Measurements from ENCODE around the gene NLGN3. TPM values are rescaled to one million over a fixed set of nuclear protein-coding genes. Genes with fewer than 3 reads are reported as not detected.

NLGN3 gene
- total RNA-seq = 1 to 10 TPM; 1.3 to 1.4 TPM

DNA sequence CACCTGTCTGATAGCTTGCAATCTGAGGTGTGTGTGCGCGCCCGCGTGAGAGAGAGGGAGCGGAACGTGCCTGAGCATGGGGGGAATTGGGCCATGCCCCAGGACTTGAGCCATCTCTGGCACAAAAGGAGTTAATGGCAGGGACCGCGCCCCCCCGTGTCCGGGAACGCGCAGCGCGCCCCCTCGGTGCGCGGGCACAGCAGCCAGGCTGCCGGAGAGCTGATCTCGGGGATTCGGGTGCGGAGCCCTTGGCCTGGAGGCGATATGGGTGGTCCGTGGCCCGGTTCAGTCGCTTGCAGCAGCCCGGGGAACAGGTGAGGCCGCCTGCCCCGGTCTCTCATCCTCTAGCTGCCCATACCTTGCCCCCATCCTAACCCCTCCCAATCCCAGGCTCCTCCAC is at the start of gene NLGN3:
Gene NLGN3 (plus strand): TSS at position 191 of the 400 bp plus-strand sequence. CDS start 2,909 bp downstream, outside the sequence.

DNA sequence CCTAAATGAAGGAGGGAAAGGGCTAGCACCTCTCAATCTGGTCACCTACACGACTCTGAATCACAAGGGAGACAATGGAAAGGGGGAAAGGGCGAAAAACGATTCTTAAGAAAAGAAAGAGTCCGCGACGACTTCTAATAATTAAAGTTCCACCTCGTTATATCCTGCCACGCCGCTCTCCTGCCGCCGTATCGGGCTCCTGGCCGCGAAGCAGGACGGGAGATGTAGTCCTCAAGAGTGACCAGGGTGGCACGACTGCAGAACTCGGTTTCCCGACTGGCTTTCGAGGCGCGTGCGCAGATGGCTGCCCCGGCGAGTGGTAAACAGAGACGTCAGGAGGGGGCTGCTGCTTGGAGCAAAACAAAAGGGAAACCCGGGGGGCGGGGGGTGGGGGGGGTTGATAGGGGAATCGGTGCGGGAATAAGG is 49.1 kb upstream of the NLGN3 start, which contains the start of gene FOXO4:
Gene FOXO4 (plus strand): TSS at position 297 of the 426 bp plus-strand sequence. CDS start 678 bp downstream, outside the sequence.

DNA sequence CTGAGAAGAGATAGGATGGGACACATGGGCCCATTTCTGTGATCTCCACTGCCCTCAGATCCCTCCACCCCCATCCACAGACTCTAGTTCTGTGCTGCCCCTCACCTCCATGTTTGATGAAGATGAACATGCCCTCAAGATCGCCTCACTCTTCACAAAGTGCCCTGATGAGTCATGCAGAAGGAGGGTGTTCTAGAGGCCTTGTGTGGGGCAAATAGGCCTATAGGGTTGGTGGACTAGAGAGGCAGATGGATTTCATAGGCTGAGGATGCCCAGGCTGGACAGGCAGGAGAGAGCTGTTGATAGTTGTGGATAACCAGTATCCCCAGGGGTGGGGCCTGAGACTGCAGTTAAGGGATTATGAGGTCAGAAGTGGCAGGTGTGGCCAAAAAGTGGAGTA is 38.2 kb upstream of the NLGN3 start, which contains the start of gene CXorf65:
Gene CXorf65 (minus strand): TSS at position 314 of the 400 bp plus-strand sequence. CDS start 184 bp downstream, at position 130.

DNA sequence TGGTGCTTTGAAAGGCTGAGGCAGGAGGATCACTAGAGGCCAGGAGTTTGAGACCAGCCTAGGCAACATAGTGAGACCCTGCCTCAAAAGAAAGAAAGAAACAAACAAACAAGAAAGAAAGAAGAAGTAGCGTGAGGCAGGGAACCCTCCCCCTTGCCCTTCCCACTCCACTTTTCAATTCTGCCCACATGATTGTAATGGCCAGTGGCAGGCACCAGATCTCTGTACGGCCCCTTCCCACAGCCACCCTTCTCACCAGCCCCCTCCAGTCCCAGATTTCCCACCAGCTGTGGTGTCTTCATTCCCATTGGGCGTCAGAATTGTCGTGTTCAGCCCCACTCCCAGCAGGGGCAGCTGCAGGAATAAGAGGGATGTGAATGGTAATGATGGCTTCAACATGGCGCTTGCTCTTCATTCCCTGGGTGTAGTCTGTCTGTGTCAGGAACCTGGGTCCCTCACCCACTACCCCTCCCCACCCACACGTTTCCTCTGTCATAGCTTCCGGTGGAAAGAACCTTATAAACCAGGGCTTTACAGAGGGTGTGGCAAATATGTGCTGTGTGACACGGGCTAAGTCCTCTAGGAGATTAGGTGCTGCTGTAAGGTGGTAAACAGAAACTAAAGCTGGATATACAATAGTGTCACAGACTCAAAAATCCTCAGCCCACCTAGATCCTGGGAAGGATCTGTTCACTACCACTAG is 33.3 kb upstream of the NLGN3 start, which contains the start of gene IL2RG:
Gene IL2RG (minus strand): TSS at position 437 of the 703 bp plus-strand sequence. CDS start 38 bp downstream, at position 399.

DNA sequence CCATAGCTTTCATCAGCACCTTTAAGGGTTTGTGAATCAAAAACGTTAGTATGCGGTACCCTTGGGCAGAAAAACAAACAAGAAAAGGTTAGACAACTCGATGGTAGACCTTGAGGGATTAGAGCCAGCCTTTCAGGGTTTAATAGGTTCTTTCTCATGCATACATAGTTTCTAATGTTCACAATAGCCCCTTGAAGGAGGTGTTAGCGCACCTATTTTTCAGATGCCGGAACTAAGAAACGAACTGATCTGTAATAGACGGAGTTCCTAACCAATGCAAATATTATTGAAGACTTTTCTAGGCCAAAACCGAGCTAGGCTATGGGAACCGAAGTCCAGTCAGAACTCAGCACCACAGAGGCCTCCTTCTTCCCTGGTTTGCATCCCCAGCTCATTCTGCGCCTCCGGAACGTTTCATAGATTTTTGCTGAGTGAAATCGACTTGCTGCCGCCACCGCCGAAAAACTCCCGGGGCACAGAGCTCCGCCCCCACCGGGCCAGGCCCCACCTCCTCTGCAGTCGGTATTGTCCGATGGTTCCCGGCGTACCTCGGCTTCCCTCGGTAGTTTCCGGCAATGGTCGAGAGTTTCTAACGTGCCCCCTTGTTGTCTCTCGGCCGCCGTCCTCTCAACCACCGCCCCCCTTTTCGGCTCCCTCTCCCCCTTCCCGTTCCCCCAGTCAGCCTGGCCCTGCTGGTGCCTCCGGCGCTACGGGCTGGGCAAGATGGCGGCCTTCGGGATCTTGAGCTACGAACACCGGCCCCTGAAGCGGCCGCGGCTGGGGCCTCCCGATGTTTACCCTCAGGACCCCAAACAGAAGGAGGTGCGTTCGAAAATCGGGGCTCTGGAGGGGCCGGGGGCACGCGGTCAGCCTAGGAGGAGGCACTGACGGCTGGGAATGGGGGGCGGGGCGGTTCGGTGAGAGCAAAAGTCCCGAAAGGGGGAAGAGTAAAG is 26.3 kb upstream of the NLGN3 start, which contains the start of gene MED12:
Gene MED12 (plus strand): TSS at position 565 of the 953 bp plus-strand sequence. CDS start 159 bp downstream, at position 724.

Other genes with a start within 250 kb of the NLGN3 start
- not detected for gene TEX11, start 236.1 kb upstream of the NLGN3 start, total RNA-seq
- gene SLC7A3, start 213.7 kb upstream of the NLGN3 start, total RNA-seq = not detected
- 10 to 100 TPM; 34.5 to 38.2 TPM for gene SNX12, start 76.5 kb upstream of the NLGN3 start, total RNA-seq
- gene FOXO4, start 49.0 kb upstream of the NLGN3 start, total RNA-seq = 10 to 100 TPM; 15.8 to 16.8 TPM
- 10 to 100 TPM; 33.1 to 37.7 TPM for gene CXorf65, start 38.1 kb upstream of the NLGN3 start, total RNA-seq
- gene IL2RG, start 33.3 kb upstream of the NLGN3 start, total RNA-seq = 100 to 1,000 TPM; 498 to 518 TPM
- gene MED12, start 26.2 kb upstream of the NLGN3 start, total RNA-seq = 10 to 100 TPM; 56.5 to 57.2 TPM
- not detected for gene GJB1, start 78.4 kb downstream of the NLGN3 start, total RNA-seq
- 10 to 100 TPM; 28.3 to 31.3 TPM for gene ZMYM3, start 109.3 kb downstream of the NLGN3 start, total RNA-seq
- 100 to 1,000 TPM; 412 to 423 TPM for gene NONO, start 138.8 kb downstream of the NLGN3 start, total RNA-seq
- 1 to 10 TPM; 3.9 to 4.5 TPM for gene ITGB1BP2, start 156.9 kb downstream of the NLGN3 start, total RNA-seq
- 10 to 100 TPM; 43.6 to 47.5 TPM for gene TAF1, start 221.5 kb downstream of the NLGN3 start, total RNA-seq

Measured in activated naive CD4-positive, alpha-beta T cell treated with anti-CD3 and anti-CD28 coated beads, Interleukin-2, amount 10 ng/mL, durations not matched to agents 5 hours and 36 hours (primary cell).